Gastrocnemius medialis (tissue), 4 donors: Measurements from ENCODE around the gene LCORL.

Source experiments
- POLR2A ChIP-seq, 2 donors: fragments of 450-650 bp; IDR thresholded peaks; one replicate each; pipeline ENCODE4 v1.6.1; 2017; ENCODE audit warnings: antibody characterized with exemption in 2 of 2, mild to moderate bottlenecking in 2 of 2, moderate library complexity in 2 of 2
- TF ChIP-seq, protein P1 (sequence below), 5 experiments: fragments of 450-650 bp in 3 of 5; fragments of 200-600 bp in 2 of 5; sonication (generic) in 2 of 5; IDR thresholded peaks in 4 of 5; conservative IDR thresholded peaks in 1 of 5; 1 replicate in 4 of 5; 2 replicates in 1 of 5; pipeline ENCODE4 v1.5.1; 2016 to 2019; ENCODE audit warnings: antibody characterized with exemption in 5 of 5, mild to moderate bottlenecking in 3 of 5, moderate library complexity in 3 of 5

DNA sequence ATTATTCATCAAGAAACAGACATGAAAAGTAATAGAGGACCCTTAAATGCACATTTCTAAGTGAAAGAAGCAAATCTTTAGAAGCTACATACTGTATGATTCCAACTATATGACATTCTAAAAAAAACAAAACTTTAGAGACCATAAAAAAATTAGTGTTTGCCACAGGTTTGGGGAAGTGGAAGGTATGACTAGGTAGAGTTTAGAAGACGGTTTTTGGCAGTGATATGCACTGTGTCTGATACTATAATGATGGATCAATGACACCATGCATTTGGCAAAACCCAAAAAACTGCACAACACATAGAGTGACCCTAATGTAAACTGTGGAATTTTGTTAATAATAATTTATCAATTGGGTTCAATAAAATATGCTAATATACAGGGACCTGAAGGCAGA lies 54.5 kb downstream of the LCORL start:
- TF ChIP-seq, protein P1, sequence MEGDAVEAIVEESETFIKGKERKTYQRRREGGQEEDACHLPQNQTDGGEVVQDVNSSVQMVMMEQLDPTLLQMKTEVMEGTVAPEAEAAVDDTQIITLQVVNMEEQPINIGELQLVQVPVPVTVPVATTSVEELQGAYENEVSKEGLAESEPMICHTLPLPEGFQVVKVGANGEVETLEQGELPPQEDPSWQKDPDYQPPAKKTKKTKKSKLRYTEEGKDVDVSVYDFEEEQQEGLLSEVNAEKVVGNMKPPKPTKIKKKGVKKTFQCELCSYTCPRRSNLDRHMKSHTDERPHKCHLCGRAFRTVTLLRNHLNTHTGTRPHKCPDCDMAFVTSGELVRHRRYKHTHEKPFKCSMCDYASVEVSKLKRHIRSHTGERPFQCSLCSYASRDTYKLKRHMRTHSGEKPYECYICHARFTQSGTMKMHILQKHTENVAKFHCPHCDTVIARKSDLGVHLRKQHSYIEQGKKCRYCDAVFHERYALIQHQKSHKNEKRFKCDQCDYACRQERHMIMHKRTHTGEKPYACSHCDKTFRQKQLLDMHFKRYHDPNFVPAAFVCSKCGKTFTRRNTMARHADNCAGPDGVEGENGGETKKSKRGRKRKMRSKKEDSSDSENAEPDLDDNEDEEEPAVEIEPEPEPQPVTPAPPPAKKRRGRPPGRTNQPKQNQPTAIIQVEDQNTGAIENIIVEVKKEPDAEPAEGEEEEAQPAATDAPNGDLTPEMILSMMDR (IDR thresholded peaks at IDR 0.05 in 4 of 5, conservative IDR thresholded peaks at IDR 0.05 in 1 of 5), result no peak
- TF ChIP-seq POLR2A (IDR thresholded peaks at IDR 0.05), result no peak
